Fibroblast of the aortic adventitia (primary cell): ENCODE data around the gene TCERG1. TPM values are rescaled to one million over a fixed set of nuclear protein-coding genes. Genes with fewer than 3 reads are reported as not detected.

ENCODE experiments used
- DNase-seq: peaks from one replicate; pipeline ENCODE4 v3.0.0-alpha.2; 2010; ENCODE audit warnings: low read depth
- H3K4me3 ChIP-seq: 2 replicates; pipeline ENCODE4 v1.5.1; 2011; ENCODE audit warnings: low read depth, mild to moderate bottlenecking, control low read depth, low read length, moderate library complexity
- CTCF ChIP-seq: IDR thresholded peaks from 2 replicates; pipeline ENCODE4 v1.5.1; 2011; ENCODE audit warnings: mild to moderate bottlenecking, low read length, control low read depth, inconsistent platforms; ENCODE audit not compliant: insufficient read depth
- total RNA-seq: library from RNA; depleted of rRNA; stranded (reverse); fragments of >200 nt; gene quantifications from 2 replicates; pipeline ENCODE4 v1.2.3, GENCODE V29; 2012; ENCODE audit warnings: low replicate concordance

The TCERG1 gene
- total RNA-seq, 1 donor = 66.4 TPM

DNA sequence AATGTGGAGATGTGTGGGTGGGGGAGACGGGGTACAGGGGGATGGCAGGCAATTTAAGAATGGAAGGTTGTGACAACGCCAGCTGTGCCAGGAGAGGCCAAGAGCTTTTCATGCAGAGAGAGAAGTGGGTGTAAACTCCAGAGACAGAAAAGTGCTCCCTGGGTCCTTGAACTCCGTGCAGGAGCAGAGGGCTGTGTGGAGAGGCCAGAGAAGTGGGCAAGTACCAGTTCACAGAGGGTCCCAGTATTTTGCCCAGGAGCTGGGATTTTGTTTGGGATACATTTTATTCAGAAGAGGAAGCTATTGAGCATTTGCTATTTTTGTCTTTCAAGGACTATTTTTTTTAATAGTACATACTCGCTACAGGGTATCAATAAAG is 19.5 kb upstream of the TCERG1 start:
- DNase-seq = no peak
- H3K4me3 ChIP-seq = no peak overlapping the region
- no peak for TF ChIP-seq CTCF

GRCh38 chr5:146428658-146429057 is 18.5 kb upstream of the TCERG1 start:
- no peak overlapping the region for H3K4me3 ChIP-seq
- no peak for DNase-seq
- TF ChIP-seq CTCF = no peak

- H3K4me3 ChIP-seq = no peak overlapping the region
- TF ChIP-seq CTCF = no peak
- DNase-seq = no peak
Observed at GRCh38 chr5:146440353-146440752, 6.8 kb upstream of the TCERG1 start.

- H3K4me3 ChIP-seq = no peak overlapping the region
- DNase-seq = peak; percentile 30
- no peak for TF ChIP-seq CTCF
Observed at GRCh38 chr5:146440870-146441495, 6.2 kb upstream of the TCERG1 start.

DNA sequence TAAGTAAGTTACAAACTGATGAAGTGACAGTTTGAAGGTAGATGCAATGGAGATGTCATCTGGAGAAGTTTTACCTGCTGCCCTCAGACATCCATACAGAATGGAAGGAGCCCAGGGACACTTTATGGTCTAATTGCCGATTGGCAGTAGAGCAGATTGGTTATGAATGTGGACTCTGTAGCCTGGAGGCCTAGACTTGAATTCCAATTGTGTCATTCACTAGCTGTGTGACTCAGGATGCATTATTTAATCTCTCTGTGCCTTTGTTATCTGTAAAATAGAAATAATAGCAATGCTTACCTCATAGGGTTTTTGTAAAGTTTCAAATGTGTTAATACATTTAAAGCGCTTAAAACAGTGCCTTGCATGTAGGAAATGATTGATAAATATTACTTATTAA is 5.2 kb upstream of the TCERG1 start:
- no peak overlapping the region for H3K4me3 ChIP-seq
- no peak for TF ChIP-seq CTCF
- DNase-seq = peak; percentile 19

GRCh38 chr5:146447734-146448380 is 724 bp downstream of the TCERG1 start:
- DNase-seq = peak; percentile 33

More at GRCh38 chr5:146447734-146448380, 724 bp downstream of the TCERG1 start:
- peak overlapping the region; percentile 92 for H3K4me3 ChIP-seq
- no peak for TF ChIP-seq CTCF
